ENCODE data around the gene RSPO4. TPM values are rescaled to one million over a fixed set of nuclear protein-coding genes. Genes with fewer than 3 reads are reported as not detected.

Gene RSPO4
- not detected for polyA plus RNA-seq (2013, experiment 1 of 2)
- polyA plus RNA-seq (2013, experiment 2 of 2): not detected

DNA sequence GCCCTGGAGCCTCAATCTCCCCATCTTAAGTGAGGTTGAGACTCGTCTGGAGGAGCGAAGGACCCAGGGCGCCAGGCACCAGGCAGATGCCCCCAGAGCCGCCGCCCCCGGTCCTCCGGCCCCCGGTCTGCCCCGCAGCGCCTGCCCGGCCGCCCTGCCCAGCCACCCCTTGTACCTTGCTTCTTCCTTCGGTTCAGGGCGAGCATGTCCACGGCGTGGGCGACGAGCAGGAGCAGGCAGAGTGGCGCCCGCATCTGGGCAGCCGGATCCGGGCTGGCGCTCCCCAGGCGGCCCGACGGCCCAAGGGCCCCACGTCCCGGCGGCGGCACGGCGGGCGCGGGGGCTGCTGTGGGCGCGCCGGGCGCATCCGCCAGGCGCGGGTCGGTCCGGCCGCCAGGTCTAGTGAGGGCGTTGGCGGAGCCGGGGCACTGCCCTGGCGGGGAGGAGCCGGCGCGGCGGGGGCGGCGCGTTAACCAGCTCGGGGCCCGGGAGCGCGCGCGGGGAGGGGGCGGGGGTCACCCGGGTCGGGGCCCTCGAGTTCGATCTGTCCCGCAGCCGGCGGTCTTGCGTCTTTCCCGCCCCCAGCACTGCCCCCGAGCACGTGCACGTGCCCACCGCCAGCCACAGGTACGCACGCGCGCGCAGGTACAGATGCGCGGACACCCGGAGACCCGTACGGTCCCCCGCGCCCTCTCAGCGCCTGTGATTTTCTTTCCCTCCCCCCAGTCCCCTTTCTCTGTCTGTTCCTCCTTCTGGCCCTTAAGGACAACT is at the start of gene RSPO4:
Gene RSPO4, minus strand, starts transcription at position 401 of the 771 bp plus-strand sequence. Its CDS starts 147 bp downstream, at position 254.
- no peaks in the 10 kb centered on the region for H3K36me3 ChIP-seq (ENCODE audit: control insufficient read depth in 1 of 2, insufficient read depth in 2 of 2, low read depth in 1 of 2, low read length in 2 of 2)
- H2BK120ac ChIP-seq (ENCODE audit: low read depth, low read length): no peak within 1 kb of the TSS
- WGBS: 3% methylated on average over 58 of the region's 88 CpGs
- no peak within 1 kb of the TSS for H3K27ac ChIP-seq (ENCODE audit: low read length, poor library complexity, severe bottlenecking)
- no peak within 1 kb of the TSS for H4K91ac ChIP-seq (ENCODE audit: low read length)
- H3K14ac ChIP-seq (ENCODE audit: low read length in 2 of 2): no peak within 1 kb of the TSS
- no peak within 1 kb of the TSS for H2BK12ac ChIP-seq (ENCODE audit: low read length in 2 of 2)
- no peak within 1 kb of the TSS for H3K18ac ChIP-seq (ENCODE audit: low read depth in 1 of 2, low read length in 2 of 2)
- H3K4ac ChIP-seq (ENCODE audit: low read depth in 1 of 2, low read length in 2 of 2): no peak within 1 kb of the TSS
- H4K8ac ChIP-seq (ENCODE audit: low read length): no peak within 1 kb of the TSS
- peak within 1 kb of the TSS in 1 of 2 experiments; percentile 31 for H3K4me3 ChIP-seq (ENCODE audit: insufficient read depth in 1 of 2, low read depth in 1 of 2, low read length in 2 of 2)
- DNase-seq: no peak
- H2BK5ac ChIP-seq (ENCODE audit: low read depth, low read length, poor library complexity, severe bottlenecking): no peak within 1 kb of the TSS
- no peak within 1 kb of the TSS for H2AFZ ChIP-seq (ENCODE audit: low read depth, low read length)
- no peaks in the 10 kb centered on the region for H3K79me1 ChIP-seq (replicated peaks; ENCODE audit: low read length, poor library complexity, severe bottlenecking)
- no peak within 1 kb of the TSS for H3K4me2 ChIP-seq (ENCODE audit: low read length, poor library complexity, severe bottlenecking)
- H3K9me3 ChIP-seq (ENCODE audit: control insufficient read depth, low read length): peaks cover 4% of the 10 kb centered on the region
- H3K27me3 ChIP-seq (ENCODE audit: control insufficient read depth in 1 of 2, insufficient read depth in 1 of 2, low read length in 2 of 2): peaks cover 47 to 74% of the 10 kb centered on the region in 2 experiments
- no peak within 1 kb of the TSS for H2BK15ac ChIP-seq (ENCODE audit: low read depth, poor library complexity, severe bottlenecking)
- H3K9ac ChIP-seq (ENCODE audit: low read length): no peak within 1 kb of the TSS
- H3K23ac ChIP-seq (ENCODE audit: low read length in 2 of 2): no peak within 1 kb of the TSS
- peaks cover 6% of the 10 kb centered on the region for H3K4me1 ChIP-seq (ENCODE audit: control insufficient read depth, insufficient read depth, low read depth, low read length)
- no peak within 1 kb of the TSS for H2AK5ac ChIP-seq (ENCODE audit: low read length, severe bottlenecking)

- no peak overlapping the region for H3K27ac ChIP-seq (ENCODE audit: low read length, poor library complexity, severe bottlenecking)
- no peak overlapping the region for H4K91ac ChIP-seq (ENCODE audit: low read length)
- no peak overlapping the region for H2AK5ac ChIP-seq (ENCODE audit: low read length, severe bottlenecking)
- H2BK5ac ChIP-seq (ENCODE audit: low read depth, low read length, poor library complexity, severe bottlenecking): no peak overlapping the region
- no peaks in the 10 kb centered on the region for H3K9me3 ChIP-seq (ENCODE audit: control insufficient read depth, low read length)
- no peak overlapping the region for H2AFZ ChIP-seq (ENCODE audit: low read depth, low read length)
- no peaks in the 10 kb centered on the region for H3K36me3 ChIP-seq (ENCODE audit: control insufficient read depth in 1 of 2, insufficient read depth in 2 of 2, low read depth in 1 of 2, low read length in 2 of 2)
- DNase-seq: no peak
- no peak overlapping the region for H3K18ac ChIP-seq (ENCODE audit: low read depth in 1 of 2, low read length in 2 of 2)
- H2BK120ac ChIP-seq (ENCODE audit: low read depth, low read length): no peak overlapping the region
- no peak overlapping the region for H3K4me3 ChIP-seq (ENCODE audit: insufficient read depth in 1 of 2, low read depth in 1 of 2, low read length in 2 of 2)
- no peak overlapping the region for H4K8ac ChIP-seq (ENCODE audit: low read length)
- H3K4me1 ChIP-seq (ENCODE audit: control insufficient read depth, insufficient read depth, low read depth, low read length): no peaks in the 10 kb centered on the region
- H3K9ac ChIP-seq (ENCODE audit: low read length): no peak overlapping the region
- no peak overlapping the region for H2BK15ac ChIP-seq (ENCODE audit: low read depth, poor library complexity, severe bottlenecking)
- no peak overlapping the region for H3K23ac ChIP-seq (ENCODE audit: low read length in 2 of 2)
- H3K4ac ChIP-seq (ENCODE audit: low read depth in 1 of 2, low read length in 2 of 2): no peak overlapping the region
- WGBS: 67% methylated on average over 6 of the region's 6 CpGs
- H3K4me2 ChIP-seq (ENCODE audit: low read length, poor library complexity, severe bottlenecking): no peak overlapping the region
- H3K14ac ChIP-seq (ENCODE audit: low read length in 2 of 2): peak overlapping the region in 1 of 2 experiments; percentile 70
- no peak overlapping the region for H2BK12ac ChIP-seq (ENCODE audit: low read length in 2 of 2)
- H3K79me1 ChIP-seq (replicated peaks; ENCODE audit: low read length, poor library complexity, severe bottlenecking): no peaks in the 10 kb centered on the region
- H3K27me3 ChIP-seq (ENCODE audit: control insufficient read depth in 1 of 2, insufficient read depth in 1 of 2, low read length in 2 of 2): no peaks in the 10 kb centered on the region
Measured at GRCh38 chr20:1050440-1050839, 48.3 kb upstream of the RSPO4 start.

DNA sequence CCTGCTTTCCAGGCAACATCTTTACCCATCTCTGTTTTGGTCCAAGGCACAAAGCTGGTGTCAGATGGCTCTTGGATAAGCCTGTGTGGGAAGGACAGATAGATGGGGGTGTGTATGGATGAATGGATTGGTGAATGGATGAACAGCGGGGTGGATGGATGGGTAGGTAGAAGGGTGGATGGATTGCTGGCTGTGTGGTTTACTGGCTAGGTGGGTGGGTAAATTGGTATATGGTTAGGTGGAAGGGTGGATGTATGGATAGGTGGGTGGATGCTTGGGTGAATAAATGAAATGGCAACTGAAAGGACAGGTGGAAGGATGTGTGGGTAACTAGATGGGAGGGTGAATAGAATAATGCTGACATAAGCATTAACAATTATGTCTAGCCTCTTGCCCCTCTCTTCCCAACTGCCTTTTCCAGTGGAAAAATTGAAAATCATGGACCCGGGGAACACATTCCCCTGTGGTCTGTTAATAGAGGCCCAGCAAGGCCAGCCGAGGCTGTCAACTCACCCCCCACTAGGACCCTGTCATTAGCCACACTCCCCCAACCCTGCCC is 43.8 kb upstream of the RSPO4 start:
- Histone ChIP-seq H2BK15ac (ENCODE audit: low read depth, poor library complexity, severe bottlenecking) (no peak overlapping the region), H3K4me2 (ENCODE audit: low read length, poor library complexity, severe bottlenecking) (no peak overlapping the region), H3K79me1 (replicated peaks; ENCODE audit: low read length, poor library complexity, severe bottlenecking) (no peaks in the 10 kb centered on the region), H3K4me3 (ENCODE audit: insufficient read depth in 1 of 2, low read depth in 1 of 2, low read length in 2 of 2) (no peak overlapping the region), H3K4me1 (ENCODE audit: control insufficient read depth, insufficient read depth, low read depth, low read length) (no peaks in the 10 kb centered on the region), H3K27me3 (ENCODE audit: control insufficient read depth in 1 of 2, insufficient read depth in 1 of 2, low read length in 2 of 2) (no peaks in the 10 kb centered on the region), H3K23ac (ENCODE audit: low read length in 2 of 2) (no peak overlapping the region), H4K91ac (ENCODE audit: low read length) (no peak overlapping the region), H3K36me3 (ENCODE audit: control insufficient read depth in 1 of 2, insufficient read depth in 2 of 2, low read depth in 1 of 2, low read length in 2 of 2) (no peaks in the 10 kb centered on the region), H3K14ac (ENCODE audit: low read length in 2 of 2) (no peak overlapping the region), H2BK12ac (ENCODE audit: low read length in 2 of 2) (no peak overlapping the region), H2BK5ac (ENCODE audit: low read depth, low read length, poor library complexity, severe bottlenecking) (no peak overlapping the region), H3K18ac (ENCODE audit: low read depth in 1 of 2, low read length in 2 of 2) (no peak overlapping the region), H2AFZ (ENCODE audit: low read depth, low read length) (no peak overlapping the region), H3K9me3 (ENCODE audit: control insufficient read depth, low read length) (no peaks in the 10 kb centered on the region), H3K27ac (ENCODE audit: low read length, poor library complexity, severe bottlenecking) (no peak overlapping the region), H3K4ac (ENCODE audit: low read depth in 1 of 2, low read length in 2 of 2) (no peak overlapping the region), H2AK5ac (ENCODE audit: low read length, severe bottlenecking) (no peak overlapping the region), H4K8ac (ENCODE audit: low read length) (no peak overlapping the region), H3K9ac (ENCODE audit: low read length) (no peak overlapping the region), H2BK120ac (ENCODE audit: low read depth, low read length) (no peak overlapping the region)
- no peak for DNase-seq
- 91% methylated on average over 1 of the region's 3 CpGs for WGBS

DNA sequence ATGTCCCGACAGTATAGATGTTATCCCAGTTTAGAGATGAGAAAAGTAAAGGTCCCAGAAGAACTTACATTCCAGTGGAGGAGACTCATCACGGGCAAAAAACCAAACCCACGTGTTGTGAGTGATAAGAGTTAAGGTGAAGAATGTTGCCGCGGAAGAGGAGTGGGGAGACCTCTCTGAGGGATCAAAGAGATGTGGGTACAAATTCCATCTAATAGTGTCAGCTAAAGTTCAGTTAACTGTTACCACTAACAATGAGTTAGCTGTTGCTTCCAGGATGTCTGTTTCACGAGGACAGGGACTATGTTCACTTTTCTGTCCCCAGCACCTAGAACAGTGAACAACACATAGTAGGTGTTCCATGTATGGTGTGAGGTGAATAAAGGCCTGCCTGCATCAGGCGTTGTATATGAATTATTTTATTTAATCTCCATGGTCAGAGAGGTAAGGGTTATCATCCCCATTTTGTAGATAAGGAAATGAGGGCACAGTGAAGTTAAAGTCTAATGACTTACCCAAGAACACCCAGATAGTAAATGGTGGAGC is 39.8 kb upstream of the RSPO4 start:
- Histone ChIP-seq H3K4me2 (ENCODE audit: low read length, poor library complexity, severe bottlenecking) (no peak overlapping the region), H3K4me1 (ENCODE audit: control insufficient read depth, insufficient read depth, low read depth, low read length) (no peaks in the 10 kb centered on the region), H4K91ac (ENCODE audit: low read length) (no peak overlapping the region), H3K14ac (ENCODE audit: low read length in 2 of 2) (no peak overlapping the region), H3K4ac (ENCODE audit: low read depth in 1 of 2, low read length in 2 of 2) (no peak overlapping the region), H3K18ac (ENCODE audit: low read depth in 1 of 2, low read length in 2 of 2) (no peak overlapping the region), H2AK5ac (ENCODE audit: low read length, severe bottlenecking) (no peak overlapping the region), H2BK12ac (ENCODE audit: low read length in 2 of 2) (no peak overlapping the region), H3K27ac (ENCODE audit: low read length, poor library complexity, severe bottlenecking) (no peak overlapping the region), H3K27me3 (ENCODE audit: control insufficient read depth in 1 of 2, insufficient read depth in 1 of 2, low read length in 2 of 2) (peaks cover 0 to 5% of the 10 kb centered on the region in 2 experiments), H3K36me3 (ENCODE audit: control insufficient read depth in 1 of 2, insufficient read depth in 2 of 2, low read depth in 1 of 2, low read length in 2 of 2) (no peaks in the 10 kb centered on the region), H4K8ac (ENCODE audit: low read length) (no peak overlapping the region), H3K23ac (ENCODE audit: low read length in 2 of 2) (no peak overlapping the region), H3K9me3 (ENCODE audit: control insufficient read depth, low read length) (no peaks in the 10 kb centered on the region), H3K79me1 (replicated peaks; ENCODE audit: low read length, poor library complexity, severe bottlenecking) (no peaks in the 10 kb centered on the region), H2BK15ac (ENCODE audit: low read depth, poor library complexity, severe bottlenecking) (no peak overlapping the region), H3K4me3 (ENCODE audit: insufficient read depth in 1 of 2, low read depth in 1 of 2, low read length in 2 of 2) (no peak overlapping the region), H2BK5ac (ENCODE audit: low read depth, low read length, poor library complexity, severe bottlenecking) (no peak overlapping the region), H2AFZ (ENCODE audit: low read depth, low read length) (no peak overlapping the region), H3K9ac (ENCODE audit: low read length) (no peak overlapping the region), H2BK120ac (ENCODE audit: low read depth, low read length) (no peak overlapping the region)
- DNase-seq: no peak
- WGBS: 82% methylated on average over 7 of the region's 7 CpGs

Data from mesenchymal stem cell (in vitro differentiated cells and primary cell).